ENCODE data around the gene CRB1.

- TF ChIP-seq CTCF (IDR thresholded peaks at IDR 0.05) (no peak), POLR2A (IDR thresholded peaks at IDR 0.05) (no peak)
Measured at GRCh38 chr1:197222780-197223179, 45.3 kb upstream of the CRB1 start.
